ENCODE measurements around the gene EQTN.

The EQTN gene

DNA sequence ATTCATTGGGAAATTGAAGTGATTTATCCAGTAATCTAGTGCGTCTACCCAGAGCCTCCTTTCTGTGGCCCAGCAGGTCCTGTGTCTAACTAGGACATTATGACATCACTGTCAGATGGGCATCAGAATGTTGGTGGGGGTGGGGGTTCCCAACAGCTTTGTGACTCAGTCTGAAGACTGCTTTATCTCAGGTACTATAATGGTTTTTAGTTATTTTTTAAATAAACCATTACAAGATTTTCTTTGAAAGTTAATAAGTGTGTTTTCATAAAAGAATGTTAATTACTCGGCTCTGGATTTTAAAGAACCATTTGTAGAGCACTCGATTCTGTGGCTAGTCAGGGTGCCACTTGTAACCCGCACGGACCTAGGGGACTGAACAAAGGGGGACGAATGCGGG, at the start of gene EQTN:
Gene EQTN (minus strand): TSS at position 101 of the 400 bp plus-strand sequence. CDS start 95 bp downstream, at position 6.
- no peak for DNase-seq

DNA sequence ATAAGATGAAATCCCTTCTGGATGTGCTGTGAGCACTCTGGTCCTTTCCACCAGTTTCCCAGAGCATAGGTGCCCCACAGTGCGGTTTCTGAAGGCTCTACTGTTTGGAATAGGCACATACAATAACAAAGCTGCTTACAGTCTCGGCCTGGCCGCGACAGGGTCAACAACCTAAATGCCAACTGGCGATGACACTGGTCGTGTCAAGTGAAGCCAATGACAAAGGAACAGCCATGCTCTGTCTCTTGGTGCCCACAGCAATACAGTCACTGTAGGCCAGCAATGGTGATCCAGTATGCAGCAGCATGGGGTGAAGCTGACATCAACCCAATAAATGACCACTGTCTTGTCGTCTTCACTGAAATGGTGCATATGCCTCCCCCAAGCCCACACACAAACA, 47.8 kb upstream of the EQTN start:
- DNase-seq, result no peak

GRCh38 chr9:27341545-27342294, 44.8 kb upstream of the EQTN start:
- no peak for DNase-seq

GRCh38 chr9:27340961-27341511, 44.1 kb upstream of the EQTN start:
- DNase-seq, result no peak

DNA sequence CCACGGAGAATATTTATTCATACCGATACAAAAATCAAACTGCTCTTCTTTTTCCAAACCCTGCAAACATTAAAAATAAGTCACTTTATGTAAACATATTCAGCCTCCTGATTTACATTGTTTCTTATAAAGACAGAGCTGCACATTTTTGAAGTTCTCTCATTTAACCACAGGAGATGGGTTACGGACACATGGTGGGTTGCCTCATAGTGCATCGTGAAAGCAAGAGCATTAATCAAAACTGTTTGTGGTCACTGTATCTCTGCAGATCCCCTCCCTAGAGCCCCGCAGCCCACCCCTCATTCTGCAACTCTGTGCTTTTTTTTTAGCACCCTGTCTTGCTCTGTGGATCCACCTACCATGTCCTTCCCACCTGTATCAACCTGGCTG, 43.3 kb upstream of the EQTN start:
- DNase-seq, result no peak

- DNase-seq, result no peak
Measured at GRCh38 chr9:27339661-27340284, 42.8 kb upstream of the EQTN start.

DNA sequence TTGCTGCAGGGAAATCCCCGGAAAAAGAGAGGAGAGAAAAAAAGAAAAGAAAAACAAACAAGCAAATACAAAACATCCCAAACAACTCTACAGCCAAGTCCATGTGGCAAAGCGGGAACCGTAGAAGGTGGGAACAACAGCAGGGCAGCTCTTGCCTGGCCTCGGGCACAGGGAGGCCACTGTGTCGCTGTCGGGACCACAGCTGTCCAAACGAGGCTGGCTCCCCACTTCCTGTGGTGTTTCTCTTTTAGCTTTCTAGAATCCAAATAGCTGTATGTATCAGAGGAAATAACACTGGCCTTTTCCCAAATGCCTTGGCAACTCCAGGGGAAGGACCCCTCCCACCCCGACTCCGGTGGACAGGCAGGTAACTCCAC, 41.6 kb upstream of the EQTN start:
- no peak for DNase-seq

- DNase-seq, result no peak
Measured at GRCh38 chr9:27337833-27338526, 41.0 kb upstream of the EQTN start.

DNA sequence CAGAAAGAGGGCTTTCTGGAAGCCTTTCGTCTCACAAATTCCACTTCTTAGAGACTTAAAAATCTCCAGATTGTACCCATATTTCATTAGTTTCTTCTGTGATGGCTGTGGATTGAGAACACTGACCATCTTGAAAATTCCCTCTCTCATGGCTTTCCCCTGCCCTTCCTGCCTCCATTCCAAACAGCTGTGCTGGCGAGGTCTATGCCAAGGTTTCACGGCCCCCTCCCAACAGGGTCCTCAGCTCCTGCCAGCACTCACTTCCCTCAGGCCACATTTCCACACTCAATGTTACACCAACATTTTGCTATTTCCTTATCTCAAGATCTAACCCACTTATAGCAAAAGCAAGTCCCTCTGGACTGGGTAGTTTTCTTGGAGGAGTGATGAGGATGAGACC, 40.3 kb upstream of the EQTN start:
- DNase-seq, result no peak

GRCh38 chr9:27336829-27337228, 39.9 kb upstream of the EQTN start:
- no peak for DNase-seq

DNA sequence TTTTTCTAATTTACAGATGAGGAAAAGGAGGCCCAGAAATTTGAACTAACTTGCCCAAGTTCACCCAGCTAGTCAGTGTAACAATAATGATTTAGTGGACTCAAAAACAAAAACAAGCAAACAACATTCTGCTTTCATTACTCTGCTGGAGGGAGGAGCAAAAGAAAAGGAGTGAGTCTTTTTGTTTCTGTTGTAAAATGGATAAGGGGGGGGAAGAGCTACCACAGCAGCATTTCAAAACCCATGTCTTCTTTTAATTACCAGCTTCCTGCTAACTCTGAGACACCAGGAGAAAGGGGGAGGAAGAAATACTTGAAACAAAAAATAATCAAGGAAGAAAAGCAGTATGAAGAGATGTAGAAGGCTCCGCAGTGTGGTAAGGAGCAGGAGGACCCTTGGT, 39.2 kb upstream of the EQTN start:
- DNase-seq, result no peak

- DNase-seq, result no peak
Measured at GRCh38 chr9:27335075-27335474, 38.1 kb upstream of the EQTN start.

DNA sequence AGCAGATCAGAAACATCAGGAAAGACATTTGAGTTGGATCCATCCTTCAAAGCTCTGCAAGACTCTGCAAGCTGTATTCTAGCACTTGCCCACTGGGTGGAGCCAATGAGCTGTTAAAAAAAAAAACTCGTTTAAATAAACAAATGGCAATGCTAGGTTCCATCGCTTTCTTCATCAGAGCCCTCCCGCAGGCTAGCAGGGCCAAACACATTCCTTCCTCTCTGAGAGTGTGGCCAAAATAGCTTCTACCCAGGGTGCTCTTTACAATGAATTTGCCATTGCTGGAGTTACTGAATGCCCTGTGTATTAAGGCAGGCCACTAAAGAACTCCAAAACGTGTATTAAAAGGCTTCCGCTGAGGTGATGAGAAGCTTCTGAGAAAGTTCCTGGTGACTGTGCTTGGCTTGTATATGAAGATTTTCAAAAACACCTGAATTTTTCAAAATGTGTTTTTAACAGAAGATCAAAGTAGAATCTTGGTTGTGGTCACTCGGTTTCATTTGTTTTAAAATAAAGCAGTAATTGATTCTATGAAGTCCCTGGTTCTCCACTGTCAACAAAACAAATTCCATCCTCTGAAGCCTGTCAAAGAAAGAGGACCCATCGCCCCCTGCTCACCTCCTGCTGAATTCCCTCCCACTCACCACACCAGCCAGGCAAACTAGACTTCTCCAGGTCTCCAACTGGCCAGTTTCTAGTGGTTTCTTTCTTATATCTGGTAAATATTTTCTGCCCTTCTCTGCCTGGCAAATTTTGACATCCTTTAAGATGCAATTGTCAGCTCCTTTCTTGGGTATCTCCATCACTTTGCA, 36.5 kb upstream of the EQTN start:
- peak; percentile 44 for DNase-seq

DNA sequence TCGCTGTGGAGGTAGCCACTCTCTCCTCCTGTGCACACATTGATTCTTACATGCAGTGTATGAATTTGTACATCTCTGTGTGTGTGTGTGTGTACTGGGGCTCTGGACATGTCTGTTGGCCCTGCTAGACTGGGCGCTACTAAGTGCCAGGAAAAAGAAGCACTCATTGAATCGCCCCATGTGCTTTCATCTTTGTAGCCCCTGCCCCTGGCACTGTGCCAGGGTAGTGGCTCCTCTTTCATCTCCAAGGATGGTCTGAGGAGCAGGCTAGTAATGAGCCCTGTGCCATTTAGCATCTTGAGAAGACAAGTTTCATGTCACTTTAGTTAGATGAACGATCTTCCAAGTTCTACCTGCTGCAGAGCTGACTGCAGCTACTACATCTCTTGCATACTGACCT, 34.4 kb upstream of the EQTN start:
- no peak for DNase-seq

DNA sequence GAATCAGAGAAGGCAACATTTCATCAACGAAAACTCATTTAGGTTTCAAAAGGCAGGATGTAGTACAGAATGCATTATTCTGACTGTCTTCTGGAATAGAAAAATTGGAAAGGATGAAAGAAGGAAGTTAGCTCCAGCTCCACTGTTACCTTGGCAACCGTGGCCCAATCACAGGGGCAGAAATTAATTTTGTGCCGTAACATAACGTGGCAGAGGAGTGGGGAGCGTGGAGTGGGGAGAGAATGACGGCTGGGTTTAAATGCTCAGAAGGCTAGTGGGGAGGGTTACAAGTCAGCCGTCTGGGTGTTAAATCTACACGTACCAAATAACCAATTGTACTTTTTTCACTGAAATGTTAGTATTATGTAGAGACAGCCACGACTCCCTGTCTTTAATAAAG, 32.3 kb upstream of the EQTN start:
- no peak for DNase-seq

DNA sequence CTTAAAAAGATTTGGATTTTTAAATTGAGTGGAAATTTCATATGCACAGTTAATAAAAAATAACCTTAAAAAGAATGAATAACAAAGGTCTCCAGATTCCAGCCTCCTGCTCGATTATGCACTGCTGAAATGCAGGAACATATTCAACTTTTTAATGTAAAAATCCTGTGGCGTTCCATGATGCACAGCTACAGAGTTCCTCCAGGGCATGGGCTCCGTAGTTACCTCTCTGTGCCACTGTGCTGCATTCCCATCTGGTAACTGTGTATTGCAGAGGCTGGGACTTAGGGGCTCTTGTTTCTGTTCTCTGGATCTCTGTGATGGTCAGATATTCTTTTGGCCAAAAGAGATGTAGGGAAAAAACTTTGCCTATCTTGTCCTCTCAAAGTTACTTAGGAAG, 31.5 kb upstream of the EQTN start:
- no peak for DNase-seq

DNA sequence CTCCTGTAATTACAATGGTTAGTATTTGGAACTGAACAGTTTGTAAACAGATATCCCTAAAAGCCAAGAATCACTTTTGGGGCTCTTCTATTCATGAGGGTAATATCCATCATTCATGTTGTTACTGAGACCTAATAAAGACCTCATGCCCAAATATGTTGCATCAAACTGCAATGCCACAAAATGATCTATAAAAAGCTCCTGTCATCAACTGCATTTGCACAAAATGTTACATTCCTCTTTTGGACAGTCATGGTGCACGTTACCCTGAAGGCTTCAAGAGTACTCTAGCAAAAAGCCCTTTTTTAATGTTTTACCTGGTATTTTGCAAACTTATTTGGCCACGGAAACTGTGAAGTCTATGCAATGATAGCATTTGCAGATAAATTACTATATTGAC, 14.2 kb upstream of the EQTN start:
- DNase-seq, result no peak

DNA sequence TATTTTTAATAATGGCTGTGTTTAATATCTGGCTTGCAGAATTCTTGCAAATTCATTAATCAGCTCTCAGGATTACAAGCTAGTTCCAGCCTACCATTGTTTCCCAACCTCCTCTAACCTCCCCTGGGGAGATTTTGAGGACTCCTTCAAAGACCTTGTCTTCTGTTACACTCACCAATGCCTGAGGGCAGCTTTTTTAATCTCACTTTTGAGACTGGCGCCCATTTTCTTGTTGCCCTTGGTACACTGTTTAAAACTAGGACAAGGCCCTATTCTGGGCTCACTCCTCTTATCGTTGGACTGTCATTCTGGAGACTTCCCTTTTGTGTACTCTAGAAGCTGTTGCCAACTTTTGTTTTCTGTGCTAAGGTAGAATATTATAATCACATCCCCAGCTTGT, 13.6 kb upstream of the EQTN start:
- DNase-seq, result no peak

GRCh38 chr9:27308691-27309390, 11.9 kb upstream of the EQTN start:
- DNase-seq, result no peak

DNA sequence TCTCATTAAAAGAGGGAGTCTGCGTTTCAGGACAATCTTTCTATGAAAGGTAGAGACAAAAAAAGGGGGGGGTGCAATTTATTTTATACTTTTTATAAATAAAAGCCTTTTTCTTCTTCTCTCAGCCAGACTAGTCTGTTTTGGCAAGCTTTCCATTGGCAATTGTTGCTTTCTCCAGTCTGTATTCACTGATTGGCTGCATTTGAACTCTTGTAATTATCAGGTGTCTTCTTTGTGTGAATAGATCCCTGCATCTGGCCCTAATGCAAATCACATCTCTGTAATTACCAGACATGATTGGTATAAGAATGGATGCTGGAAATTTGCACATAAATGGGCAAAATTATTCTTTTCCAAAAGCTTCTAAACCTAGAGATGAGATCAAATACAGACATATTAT, 7.6 kb upstream of the EQTN start:
- DNase-seq, result no peak

DNA sequence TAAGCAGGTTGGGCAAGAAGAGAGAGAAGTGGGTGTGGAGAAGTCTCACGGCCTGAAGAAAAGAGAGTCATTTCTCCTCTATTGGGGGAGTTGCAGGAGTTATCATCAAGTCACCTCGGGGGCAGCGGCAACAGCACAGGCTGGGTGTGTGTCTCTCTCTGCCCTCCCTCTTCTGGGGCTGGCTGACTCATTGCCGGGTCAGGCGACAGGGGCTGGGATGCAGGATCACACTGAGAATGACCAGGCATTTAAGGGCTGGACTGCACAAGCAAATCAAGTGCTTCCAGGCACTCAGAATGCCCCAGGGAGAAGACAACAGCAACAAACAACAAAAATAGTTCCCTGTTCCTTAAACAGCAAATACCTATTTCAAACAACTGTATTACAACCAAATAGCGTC, 6.3 kb upstream of the EQTN start:
- DNase-seq, result no peak

DNA sequence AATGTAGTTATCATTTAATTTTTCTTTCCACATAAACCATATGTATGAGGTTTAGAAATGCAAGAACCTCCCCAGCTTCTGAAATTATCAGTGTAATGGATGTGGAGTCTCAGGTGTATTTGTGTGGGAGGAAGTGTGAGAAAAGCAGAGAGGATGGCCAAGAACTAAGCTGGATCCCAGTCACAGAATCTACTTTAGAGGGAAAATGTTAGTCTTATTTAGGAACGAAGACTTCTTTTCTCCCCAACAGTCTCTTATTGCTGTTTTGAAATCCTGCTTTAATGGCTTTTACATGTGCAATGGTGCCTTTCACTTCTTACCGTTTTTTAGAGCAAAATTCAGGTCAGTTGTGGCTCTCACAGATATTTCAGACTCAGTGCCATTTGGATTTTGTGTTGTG, 3.0 kb downstream of the EQTN start:
- DNase-seq, result no peak

Data from activated T-cell treated with anti-CD3 and anti-CD28 coated beads, Interleukin-2, amount 50 U/mL, for 1 hour (primary cell).